OCI-LY3 (cell line): ENCODE results near the gene CUL7.

Experiments
- H2AFZ ChIP-seq: fragments of 200-600, 300-600 bp; shearing (Covaris generic); 2 replicates; pipeline ENCODE4 v1.6.0; 2014; ENCODE audit warnings: antibody characterized with exemption, low read depth, low read length
- H3K27ac ChIP-seq: fragments of 200-600, 300-600 bp; sonication (generic); 2 replicates; pipeline ENCODE4 v1.5.1; 2014; ENCODE audit warnings: mild to moderate bottlenecking, low read length, moderate library complexity, mixed read lengths
- H3K27me3 ChIP-seq: fragments of 200-600, 300-600 bp; sonication (generic); 2 replicates; pipeline ENCODE4 v1.6.1; 2014; ENCODE audit warnings: low read depth, low read length, mixed read lengths
- H3K36me3 ChIP-seq: fragments of 200-600, 300-600 bp; sonication (generic); replicated peaks from 2 replicates; pipeline ENCODE3; 2014; ENCODE audit warnings: low read depth, low read length, mixed read lengths
- H3K4me1 ChIP-seq: fragments of 300-600, 200-600 bp; sonication (generic); 2 replicates; pipeline ENCODE4 v1.6.1; 2014; ENCODE audit warnings: low read length, mixed read lengths
- H3K4me2 ChIP-seq: fragments of 200-600, 300-600 bp; sonication (generic); 2 replicates; pipeline ENCODE4 v1.6.1; 2014; ENCODE audit warnings: low read length, mixed read lengths
- H3K4me3 ChIP-seq: fragments of 300-600, 200-600 bp; sonication (generic); 2 replicates; pipeline ENCODE4 v1.5.1; 2014; ENCODE audit warnings: antibody characterized with exemption, mild to moderate bottlenecking, low read length, moderate library complexity
- H3K79me2 ChIP-seq: fragments of 300-600, 200-600 bp; shearing (Covaris generic); 2 replicates; pipeline ENCODE4 v1.6.1; 2014; ENCODE audit warnings: mild to moderate bottlenecking, low read length, mixed read lengths
- H3K9ac ChIP-seq: fragments of 300-600, 200-600 bp; shearing (Covaris generic); 2 replicates; pipeline ENCODE4 v1.6.0; 2014; ENCODE audit warnings: mild to moderate bottlenecking, low read length, moderate library complexity
- H3K9me3 ChIP-seq: fragments of 200-600, 300-600 bp; shearing (Covaris generic); 2 replicates; pipeline ENCODE4 v1.6.1; 2014; ENCODE audit warnings: low read length, mixed read lengths; ENCODE audit not compliant: insufficient read depth
- H4K20me1 ChIP-seq: fragments of 200-600, 300-600 bp; sonication (generic); 2 replicates; pipeline ENCODE4 v1.6.1; 2016; ENCODE audit warnings: low read length, mixed read lengths; ENCODE audit not compliant: insufficient read depth
- CTCF ChIP-seq: fragments of 200-600, 300-600 bp; sonication (generic); IDR thresholded peaks from 2 replicates; pipeline ENCODE4 v1.5.1; 2014; ENCODE audit warnings: antibody characterized with exemption, low read length, low read depth
- EZH2phosphoT487 ChIP-seq: fragments of 200-600 bp; shearing (Covaris generic); IDR thresholded peaks from 2 replicates; pipeline ENCODE4 v1.6.1; 2018; ENCODE audit warnings: antibody characterized with exemption, mixed run types, low read depth

Gene CUL7

DNA sequence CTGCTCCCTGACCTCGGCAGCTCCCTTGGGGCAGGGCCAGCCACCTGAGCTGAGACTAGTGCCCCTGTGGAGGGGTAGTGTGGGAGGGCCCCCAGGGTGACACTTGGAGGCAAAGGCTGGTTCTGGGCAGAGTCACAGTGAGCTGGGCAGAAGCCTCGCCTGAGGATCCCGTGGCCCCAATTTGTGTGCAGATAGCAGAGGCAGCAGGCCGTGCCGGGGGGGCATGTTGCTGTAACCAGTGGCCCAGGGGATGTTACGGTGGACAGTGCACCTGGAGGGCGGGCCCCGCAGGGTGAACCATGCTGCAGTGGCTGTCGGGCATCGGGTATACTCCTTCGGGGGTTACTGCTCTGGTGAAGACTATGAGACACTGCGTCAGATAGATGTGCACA is 36.7 kb downstream of the CUL7 start:
- Histone ChIP-seq H3K36me3 (peaks cover 28% of the 10 kb centered on the region), H3K9ac (no peak overlapping the region), H4K20me1 (no peaks in the 10 kb centered on the region), H3K27me3 (no peaks in the 10 kb centered on the region), H3K79me2 (peaks cover 36% of the 10 kb centered on the region), H3K9me3 (no peaks in the 10 kb centered on the region), H2AFZ (no peak overlapping the region), H3K4me3 (no peak overlapping the region), H3K4me2 (no peak overlapping the region), H3K27ac (no peak overlapping the region), H3K4me1 (peaks cover 20% of the 10 kb centered on the region)
- no peak for TF ChIP-seq CTCF
- TF ChIP-seq EZH2phosphoT487, result no peak

DNA sequence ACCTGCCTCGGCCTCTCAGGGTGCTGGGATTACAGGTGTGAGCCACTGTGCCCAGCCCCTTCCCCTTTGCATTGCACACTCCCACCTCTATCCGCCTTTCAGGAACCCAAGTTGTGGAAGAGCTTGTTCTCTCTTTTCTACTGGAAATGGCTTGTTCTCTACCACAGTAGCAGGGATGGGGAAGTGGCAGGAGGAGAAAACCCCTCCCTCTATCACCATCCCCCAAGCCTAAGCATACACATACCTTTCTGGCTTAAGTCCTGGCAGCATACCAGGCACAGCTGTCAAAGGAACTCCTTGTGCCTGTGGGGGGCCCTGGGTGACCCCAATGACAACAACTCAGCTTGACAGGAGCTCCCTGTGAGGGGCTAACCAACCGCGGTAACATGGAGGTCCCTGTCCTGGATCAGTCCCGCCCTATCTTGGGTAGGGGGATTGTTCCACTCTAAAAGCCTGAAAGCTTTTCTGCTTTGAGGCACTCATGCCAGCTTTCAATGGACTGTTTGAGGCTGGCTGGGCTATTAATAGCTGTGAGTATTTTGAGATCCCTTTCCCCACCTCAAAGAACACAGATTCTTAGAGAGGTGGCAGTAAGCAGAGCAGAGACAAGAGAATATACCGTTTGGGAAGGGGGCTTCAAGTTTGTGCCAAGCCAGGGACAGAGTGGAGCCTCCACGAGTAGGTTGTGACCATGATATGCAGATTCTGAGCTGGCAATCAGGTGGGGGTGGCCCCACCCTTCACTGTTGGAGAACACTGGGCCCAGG is 37.3 kb downstream of the CUL7 start:
- Histone ChIP-seq H3K9ac (no peak overlapping the region), H3K79me2 (peaks cover 31% of the 10 kb centered on the region), H3K27ac (no peak overlapping the region), H3K9me3 (no peaks in the 10 kb centered on the region), H3K4me3 (no peak overlapping the region), H3K4me2 (no peak overlapping the region), H4K20me1 (no peaks in the 10 kb centered on the region), H3K27me3 (no peaks in the 10 kb centered on the region), H3K4me1 (peaks cover 20% of the 10 kb centered on the region), H3K36me3 (peaks cover 34% of the 10 kb centered on the region), H2AFZ (no peak overlapping the region)
- no peak for TF ChIP-seq EZH2phosphoT487
- TF ChIP-seq CTCF, result no peak

- H4K20me1 ChIP-seq, result no peaks in the 10 kb centered on the region
- peaks cover 15% of the 10 kb centered on the region for H3K4me1 ChIP-seq
- peaks cover 31% of the 10 kb centered on the region for H3K79me2 ChIP-seq
- no peaks in the 10 kb centered on the region for H3K27me3 ChIP-seq
- peaks cover 43% of the 10 kb centered on the region for H3K36me3 ChIP-seq
- no peaks in the 10 kb centered on the region for H3K9me3 ChIP-seq
- peak overlapping the region; percentile 87 for H3K9ac ChIP-seq
- peak overlapping the region; percentile 52; the same call in 1 of the 2 replicates for H2AFZ ChIP-seq
- TF ChIP-seq EZH2phosphoT487, result no peak
- no peak for TF ChIP-seq CTCF
- peak overlapping the region; percentile 97 for H3K4me2 ChIP-seq
- H3K4me3 ChIP-seq, result peak overlapping the region; percentile 90
- H3K27ac ChIP-seq, result peak overlapping the region; percentile 20
These were observed 39.2 kb downstream of the CUL7 start for GRCh38 chr6:43014434-43014909.

GRCh38 chr6:43013843-43014433 is 39.7 kb downstream of the CUL7 start, which contains the start of the genes KLHDC3 and MEA1:
Gene KLHDC3 (plus strand): TSS chr6:43014249. CDS start chr6:43017193, 2,944 bp downstream.
Gene MEA1 (minus strand): TSS chr6:43013946. CDS start chr6:43013813, 133 bp downstream.
- TF ChIP-seq CTCF, result no peak
- no peak for TF ChIP-seq EZH2phosphoT487
- H3K36me3 ChIP-seq, result peaks cover 43% of the 10 kb centered on the region
- peak within 1 kb of the TSS; percentile 87 for H3K9ac ChIP-seq
- H2AFZ ChIP-seq, result peak within 1 kb of the TSS; percentile 75
- peaks cover 31% of the 10 kb centered on the region for H3K79me2 ChIP-seq
- no peaks in the 10 kb centered on the region for H3K27me3 ChIP-seq
- H3K4me2 ChIP-seq, result peak within 1 kb of the TSS; percentile 97
- peak within 1 kb of the TSS; percentile 28 for H3K27ac ChIP-seq
- H3K4me1 ChIP-seq, result peaks cover 16% of the 10 kb centered on the region
- H4K20me1 ChIP-seq, result no peaks in the 10 kb centered on the region
- H3K9me3 ChIP-seq, result no peaks in the 10 kb centered on the region
- H3K4me3 ChIP-seq, result peak within 1 kb of the TSS; percentile 90
